Activated CD4-positive, alpha-beta T cell treated with anti-CD3 and anti-CD28 coated beads for 48 hours (primary cell): Measurements from ENCODE around the gene AOC1.
"Not testable (repeated sequence)": the region's sequence is repeated elsewhere in the genome, so short reads cannot be mapped to it uniquely, and the experiment has no call there.

Source experiments
- DNase-seq: peaks from one replicate; pipeline ENCODE4 v3.0.0-alpha.2; 2020

The AOC1 gene, protein sequence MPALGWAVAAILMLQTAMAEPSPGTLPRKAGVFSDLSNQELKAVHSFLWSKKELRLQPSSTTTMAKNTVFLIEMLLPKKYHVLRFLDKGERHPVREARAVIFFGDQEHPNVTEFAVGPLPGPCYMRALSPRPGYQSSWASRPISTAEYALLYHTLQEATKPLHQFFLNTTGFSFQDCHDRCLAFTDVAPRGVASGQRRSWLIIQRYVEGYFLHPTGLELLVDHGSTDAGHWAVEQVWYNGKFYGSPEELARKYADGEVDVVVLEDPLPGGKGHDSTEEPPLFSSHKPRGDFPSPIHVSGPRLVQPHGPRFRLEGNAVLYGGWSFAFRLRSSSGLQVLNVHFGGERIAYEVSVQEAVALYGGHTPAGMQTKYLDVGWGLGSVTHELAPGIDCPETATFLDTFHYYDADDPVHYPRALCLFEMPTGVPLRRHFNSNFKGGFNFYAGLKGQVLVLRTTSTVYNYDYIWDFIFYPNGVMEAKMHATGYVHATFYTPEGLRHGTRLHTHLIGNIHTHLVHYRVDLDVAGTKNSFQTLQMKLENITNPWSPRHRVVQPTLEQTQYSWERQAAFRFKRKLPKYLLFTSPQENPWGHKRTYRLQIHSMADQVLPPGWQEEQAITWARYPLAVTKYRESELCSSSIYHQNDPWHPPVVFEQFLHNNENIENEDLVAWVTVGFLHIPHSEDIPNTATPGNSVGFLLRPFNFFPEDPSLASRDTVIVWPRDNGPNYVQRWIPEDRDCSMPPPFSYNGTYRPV

DNA sequence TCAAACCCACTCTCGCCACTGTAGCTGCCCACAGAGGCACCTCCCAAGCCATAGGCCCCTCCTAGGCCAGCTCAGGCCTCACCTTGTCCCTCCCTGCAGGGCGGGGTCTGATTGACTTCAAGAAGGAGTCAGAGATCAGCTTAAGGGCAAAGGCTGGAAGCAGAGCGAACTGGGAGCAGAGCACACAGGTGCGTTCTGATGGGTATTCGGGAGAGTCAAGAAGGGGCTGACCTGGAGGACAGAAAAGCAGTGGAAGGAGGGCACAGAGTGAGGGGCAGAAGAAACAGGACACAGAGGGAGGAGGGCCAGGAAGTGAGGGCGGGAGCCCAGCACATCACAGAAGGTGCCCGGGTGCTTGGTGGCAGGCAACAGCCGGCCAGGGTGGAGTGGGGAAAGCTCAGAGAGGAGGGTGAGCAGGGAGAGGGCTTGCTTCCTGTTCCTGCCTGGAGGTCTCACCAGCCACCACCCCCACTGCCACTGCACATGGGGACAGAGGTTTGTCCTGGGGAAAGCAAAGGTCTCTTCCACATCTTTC is at the start of gene AOC1:
Gene AOC1, plus strand, starts transcription at position 147 of the 535 bp plus-strand sequence. CDS start 3,954 bp downstream, outside the sequence.
- DNase-seq: no peak

DNA sequence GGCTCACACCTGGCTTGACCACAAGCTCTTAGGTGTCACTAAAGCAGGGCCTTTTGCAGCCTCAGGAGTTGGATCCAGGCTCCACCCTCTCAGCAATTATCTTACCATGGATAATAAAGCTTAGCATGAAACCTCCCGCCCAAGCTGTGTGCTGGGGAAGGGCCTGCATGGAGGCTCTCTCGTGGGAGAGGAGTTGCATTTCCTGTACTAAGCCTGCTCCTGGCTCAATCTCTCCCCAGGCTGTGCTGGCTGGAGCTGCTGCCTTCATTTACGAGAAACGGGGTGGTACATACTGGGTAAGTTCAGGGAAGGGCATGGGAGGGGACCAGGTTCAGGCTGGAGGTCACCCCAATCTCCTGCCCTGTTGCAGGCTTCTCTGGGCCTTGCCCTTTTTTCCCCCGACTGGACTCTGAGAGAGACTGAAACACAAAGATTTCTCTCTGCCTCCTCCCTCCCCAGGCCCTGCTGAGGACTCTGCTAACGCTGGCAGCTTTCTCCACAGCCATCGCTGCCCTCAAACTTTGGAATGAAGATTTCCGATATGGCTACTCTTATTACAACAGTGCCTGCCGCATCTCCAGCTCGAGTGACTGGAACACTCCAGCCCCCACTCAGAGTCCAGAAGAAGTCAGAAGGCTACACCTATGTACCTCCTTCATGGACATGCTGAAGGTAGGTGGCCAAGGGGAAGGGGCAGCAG is 49.0 kb upstream of the AOC1 start:
- no peak for DNase-seq

DNA sequence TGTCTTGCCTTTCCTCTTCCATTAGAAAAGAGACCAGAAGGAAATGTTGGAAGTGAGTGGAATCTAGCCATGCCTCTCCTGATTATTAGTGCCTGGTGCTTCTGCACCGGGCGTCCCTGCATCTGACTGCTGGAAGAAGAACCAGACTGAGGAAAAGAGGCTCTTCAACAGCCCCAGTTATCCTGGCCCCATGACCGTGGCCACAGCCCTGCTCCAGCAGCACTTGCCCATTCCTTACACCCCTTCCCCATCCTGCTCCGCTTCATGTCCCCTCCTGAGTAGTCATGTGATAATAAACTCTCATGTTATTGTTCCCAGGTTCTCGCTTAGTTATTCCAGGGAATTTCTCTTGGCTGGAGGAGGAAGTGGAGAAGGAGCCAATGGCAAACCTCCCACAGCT is 47.5 kb upstream of the AOC1 start:
- DNase-seq: no peak

DNA sequence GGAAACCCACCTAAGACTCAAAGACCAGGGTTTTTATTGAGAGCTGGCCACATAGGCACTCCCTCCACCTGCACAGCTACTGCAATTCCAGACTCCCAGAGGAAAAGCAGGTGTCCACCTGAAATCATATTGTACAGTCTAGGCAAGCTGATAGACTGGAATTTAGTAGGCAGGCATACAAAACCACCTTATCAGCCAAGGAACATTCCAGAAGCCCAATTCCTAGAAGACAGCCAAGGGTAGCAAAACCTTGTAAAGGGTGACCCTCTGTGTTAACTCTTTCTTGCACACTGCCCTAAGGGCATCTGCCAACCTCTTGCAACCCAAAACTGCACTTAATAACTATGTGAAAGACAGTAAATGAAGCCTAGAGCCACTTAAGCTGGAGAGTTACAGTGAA is 46.5 kb upstream of the AOC1 start:
- no peak for DNase-seq

DNA sequence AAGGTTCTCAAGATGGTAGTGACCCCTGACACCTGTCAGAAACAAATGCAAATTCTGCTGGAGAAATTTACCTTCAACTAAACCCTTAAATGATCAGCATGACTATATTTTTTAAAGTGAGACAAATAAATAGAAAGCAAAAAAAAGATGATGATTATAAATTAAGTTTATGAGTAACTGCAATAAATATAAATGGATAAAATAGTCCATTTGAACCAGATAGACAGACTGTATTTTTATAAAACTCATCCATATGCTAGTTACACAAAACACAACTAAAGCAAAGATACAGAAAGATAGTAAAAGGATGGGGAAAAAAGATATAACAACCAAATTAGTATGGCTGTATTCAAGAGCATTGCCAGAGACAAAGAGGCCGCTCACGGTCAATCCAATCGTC is 45.9 kb upstream of the AOC1 start:
- DNase-seq: no peak

DNA sequence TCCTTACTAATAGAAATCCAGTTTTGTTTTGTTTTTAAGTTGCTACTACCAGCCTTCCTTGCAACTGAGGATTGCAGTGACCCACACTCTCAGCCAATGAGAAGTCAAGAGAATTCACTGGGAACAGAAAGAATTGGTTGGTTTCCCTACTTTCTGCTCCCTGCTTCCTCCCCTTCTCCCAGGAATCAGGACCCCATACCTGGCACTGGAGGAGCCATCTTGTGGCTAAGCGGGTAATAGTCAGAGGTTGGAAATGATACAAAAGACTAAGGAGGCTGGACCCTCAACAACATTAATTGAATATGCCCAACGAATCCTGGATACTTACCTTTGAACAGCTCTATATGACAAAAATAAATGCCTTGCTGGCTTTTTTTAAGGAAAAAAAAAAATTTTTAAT is 45.5 kb upstream of the AOC1 start:
- no peak for DNase-seq

DNA sequence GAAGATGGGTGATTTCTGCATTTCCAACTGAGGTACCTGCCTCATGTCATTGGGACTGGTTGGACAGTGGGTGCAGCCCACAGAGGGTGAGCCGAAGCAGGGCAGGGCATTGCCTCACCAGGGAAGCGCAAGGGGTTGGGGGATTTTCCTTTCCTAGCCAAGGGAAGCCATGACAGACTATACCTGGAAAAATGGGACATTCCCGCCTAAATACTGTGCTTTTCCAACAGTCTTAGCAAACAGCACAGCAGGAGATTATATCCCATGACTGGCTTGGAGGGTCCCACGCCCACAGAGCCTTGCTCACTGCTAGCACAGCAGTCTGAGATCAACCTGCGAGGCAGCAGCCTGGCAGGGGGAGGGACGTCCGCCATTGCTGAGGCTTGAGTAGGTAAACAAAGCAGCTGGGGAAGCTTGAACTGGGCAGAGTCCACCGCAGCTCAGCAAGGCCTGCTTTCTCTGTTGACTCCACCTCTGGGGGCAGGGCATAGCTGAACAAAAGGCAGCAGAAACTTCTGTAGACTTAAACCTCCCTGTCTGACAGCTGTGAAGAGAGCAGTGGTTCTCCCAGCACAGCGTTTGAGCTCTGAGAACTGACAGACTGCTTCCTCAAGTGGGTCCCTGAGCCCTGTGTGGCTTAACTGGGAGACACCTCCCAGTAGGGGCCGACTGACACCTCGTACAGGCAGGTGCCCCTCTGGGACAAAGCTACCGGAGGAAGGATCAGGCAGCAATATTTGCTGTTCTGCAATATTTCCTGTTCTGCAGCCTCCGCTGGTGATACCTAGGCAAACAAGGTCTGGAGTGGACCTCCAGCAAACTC is 44.5 kb upstream of the AOC1 start:
- not testable (repeated sequence) for DNase-seq

DNA sequence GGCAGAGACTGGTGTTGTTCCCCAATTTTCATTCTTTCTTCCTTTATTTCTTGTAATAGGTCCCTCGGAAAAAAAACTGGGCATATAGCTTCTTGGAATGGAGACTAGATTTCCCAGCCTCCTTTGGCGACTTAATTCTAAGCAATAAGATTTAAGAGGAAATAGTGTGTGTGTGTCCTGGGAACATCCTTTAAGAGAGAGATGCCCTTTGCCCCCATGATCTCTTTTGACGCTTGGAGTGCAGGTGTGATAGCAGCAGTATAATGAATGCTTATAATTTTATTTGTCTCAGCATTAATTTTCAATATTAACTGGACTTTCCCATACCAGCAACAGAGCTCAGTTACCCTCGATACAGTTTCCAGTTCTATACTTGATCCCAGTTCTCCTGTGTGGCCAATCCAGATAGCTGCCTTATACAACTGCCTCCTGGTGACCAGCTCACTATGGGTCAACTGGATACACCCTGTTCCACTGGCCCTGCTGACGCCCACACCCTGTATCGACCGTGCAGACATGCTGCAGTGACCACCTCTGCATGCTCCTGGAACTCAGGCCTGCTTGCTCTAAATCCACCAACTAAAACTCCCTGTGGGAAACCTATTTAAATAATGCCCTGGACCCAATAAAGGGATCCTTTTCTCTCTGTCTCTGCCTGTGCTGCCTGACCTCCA is 37.9 kb upstream of the AOC1 start:
- DNase-seq: no peak

DNA sequence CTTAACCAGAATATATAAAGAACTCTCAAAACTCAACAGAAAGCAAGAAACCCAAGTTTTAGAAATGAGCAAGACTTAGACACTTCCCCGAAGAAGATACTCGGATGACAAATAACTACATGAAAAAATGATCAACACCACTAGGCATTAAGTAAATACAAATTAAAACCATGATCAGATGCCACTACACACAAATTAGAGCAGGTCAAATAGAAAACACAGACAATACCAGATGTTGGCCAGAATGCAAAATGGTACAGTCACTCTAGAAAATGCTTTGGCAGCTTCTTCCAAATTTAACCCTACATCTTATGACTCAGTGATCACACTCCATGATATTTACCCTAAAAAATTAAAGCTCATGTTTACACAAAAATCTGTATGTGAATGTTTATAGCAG is 33.3 kb upstream of the AOC1 start:
- DNase-seq: no peak

DNA sequence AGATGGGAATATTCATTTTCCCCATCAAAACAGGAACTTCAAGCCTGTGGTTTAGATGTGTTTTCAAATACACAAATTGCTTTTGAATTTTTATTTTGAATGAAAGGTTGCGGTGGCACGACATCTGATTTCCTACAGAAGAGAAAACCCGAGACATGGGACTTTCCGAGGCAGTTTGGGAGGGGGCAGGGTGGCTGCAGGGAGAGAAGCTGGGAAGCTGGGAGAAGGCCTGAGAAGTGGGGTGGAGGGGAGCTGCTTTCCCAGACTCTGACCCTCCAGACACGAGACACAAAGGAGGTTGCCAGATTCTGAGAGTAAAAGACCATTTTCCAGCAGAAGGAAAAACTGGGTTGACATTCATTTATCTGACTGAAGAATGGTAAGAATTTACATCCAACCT is 32.2 kb upstream of the AOC1 start:
- no peak for DNase-seq

DNA sequence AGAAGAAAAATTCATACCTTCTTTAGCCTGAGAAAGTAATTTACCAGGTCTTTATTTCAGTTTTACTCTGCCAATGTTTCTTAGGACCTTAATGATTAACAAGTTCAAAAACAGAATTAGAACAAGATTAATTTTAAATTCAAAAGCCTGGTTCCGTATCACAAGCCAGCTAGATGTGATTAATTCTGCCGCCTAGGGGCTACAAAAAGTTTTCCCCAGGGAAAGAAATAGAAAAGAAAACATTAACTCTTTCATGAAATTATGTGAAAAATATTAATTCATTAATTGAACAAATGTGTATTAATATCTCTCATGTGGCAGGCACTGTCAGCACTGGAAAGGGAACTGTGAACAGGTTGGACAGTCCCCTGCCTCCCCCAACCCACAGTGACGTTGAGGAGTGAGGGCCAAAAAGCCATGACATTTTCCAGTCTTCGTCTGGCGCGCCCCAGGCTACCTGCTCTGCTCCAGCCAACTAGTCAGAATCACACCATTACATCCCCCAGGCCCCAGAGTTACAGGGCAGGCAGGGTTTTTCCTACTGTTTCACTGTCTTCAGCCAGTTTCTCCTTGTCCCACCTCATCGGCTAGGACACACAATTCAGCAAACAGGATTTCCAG is 31.6 kb upstream of the AOC1 start:
- DNase-seq: no peak

DNA sequence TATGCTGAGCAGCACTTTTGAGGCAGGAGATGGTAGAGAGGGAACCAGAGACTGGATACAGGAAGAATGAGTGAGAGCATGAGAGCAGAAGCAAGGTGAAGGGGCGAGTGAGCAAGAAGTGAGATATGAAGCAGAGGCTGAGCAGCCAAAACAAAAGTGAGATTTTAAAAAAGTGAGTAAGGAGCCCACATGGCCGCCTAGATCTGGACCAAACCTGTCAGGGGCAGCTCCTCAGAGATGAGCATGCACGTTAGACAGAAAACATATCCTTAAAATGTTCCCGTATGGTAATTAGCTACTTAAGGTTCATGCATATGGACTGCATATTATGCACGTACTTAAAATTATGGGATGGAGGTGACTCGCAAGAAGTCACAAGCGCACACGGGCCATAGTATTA is 29.3 kb upstream of the AOC1 start:
- no peak for DNase-seq

DNA sequence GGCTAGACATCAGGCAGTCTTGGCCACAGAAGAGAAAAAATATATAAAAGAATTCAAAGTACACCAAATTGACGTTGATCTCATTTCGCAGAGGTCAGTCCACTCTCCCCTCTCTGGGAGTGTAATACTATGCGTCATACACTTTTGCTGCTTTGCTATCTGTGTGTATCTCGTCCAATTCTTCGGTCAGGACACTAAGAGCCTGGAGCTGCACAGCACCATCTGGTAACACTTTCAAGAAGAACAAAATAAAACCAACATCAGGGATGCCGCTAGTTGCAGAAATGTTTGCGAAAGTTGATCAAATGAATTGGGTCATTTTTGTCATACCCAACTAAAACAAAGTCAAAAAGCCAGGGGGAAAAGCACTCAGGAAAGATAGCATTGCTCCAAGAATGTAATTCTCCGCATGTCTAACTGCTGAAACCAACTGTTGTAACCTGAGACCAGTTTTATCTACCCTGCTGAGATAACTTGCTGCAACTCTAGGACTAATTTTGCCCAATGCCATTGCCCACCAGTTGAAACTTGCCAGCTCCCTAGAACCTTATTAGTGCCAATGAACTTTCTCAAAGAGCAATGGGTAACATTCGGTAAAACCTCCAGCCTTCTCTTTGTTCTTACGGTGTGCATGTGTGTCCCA is 28.7 kb upstream of the AOC1 start:
- DNase-seq: no peak

DNA sequence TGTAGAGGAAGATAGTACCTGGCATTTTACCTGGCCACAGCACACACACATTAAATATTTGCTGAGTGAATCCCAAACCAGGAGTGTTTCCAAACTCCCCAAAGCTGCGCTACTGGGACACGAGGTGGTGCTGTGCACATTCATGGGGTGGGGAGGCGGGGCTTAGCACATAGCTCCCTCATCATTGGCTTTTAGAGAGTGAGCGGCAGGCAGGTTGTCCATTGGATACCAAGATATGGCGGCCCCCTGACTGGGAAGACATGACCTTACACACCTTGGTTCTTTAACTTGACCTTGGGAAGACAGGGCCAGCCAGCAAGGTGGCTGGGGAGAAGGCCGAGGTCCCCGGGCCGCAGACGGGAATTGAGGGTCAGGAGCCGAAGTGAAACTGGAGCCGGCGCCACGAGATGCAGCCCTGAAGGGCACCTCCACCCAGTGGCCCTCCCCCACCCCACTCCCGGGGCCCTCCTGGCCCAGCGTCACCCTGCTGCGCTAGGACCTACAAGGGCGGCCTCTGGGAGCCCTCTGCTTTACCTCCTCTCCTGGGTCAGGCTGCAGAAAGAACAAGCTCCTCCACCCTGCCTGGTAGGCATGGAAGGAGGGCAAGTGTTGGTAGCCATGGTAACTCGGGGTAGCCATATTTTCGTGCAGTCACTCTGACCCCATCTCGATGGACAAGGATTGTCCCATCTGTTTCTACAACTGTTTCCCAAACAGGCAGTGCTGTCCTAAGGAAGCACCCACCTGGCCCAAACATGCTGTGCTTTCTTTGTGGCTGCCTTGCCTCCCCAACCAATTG is 27.7 kb upstream of the AOC1 start:
- no peak for DNase-seq

DNA sequence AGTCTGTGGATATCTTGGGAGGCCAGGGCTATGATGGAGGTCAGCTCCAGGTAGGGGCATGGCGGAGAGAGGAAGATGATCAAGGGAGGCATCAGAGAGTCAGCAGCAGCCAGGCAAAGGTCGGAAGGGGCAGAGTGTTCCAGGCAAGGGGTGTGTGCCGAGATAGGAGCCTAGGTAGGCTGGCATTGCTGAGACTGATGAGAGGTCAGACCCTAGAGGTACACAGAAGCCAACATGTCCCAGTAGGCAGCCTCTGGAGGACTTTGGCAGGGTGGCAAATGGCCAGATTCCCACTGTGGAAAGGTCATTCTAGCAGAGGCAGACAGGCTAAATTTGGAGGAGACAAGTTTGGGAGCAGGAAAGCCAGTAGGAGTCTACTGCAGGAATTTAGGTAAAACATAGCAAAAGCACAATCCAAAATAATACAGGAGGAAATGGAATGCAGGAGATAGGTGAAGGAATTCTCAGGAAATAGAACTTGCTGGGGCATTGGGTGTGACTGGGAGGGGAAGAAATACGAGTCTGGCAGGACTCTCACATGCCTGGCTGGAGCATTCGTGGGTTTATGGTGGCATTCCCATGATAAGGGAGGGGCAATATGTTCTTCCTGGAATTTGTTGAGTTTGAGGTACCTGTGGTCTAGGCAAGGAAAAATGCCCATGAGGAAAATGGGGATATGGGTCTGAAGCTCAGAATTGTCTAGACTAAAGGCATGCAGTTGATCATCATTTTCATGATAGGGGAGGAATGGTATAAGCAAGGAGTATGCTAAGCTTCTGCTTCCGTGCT is 26.1 kb upstream of the AOC1 start:
- DNase-seq: no peak

DNA sequence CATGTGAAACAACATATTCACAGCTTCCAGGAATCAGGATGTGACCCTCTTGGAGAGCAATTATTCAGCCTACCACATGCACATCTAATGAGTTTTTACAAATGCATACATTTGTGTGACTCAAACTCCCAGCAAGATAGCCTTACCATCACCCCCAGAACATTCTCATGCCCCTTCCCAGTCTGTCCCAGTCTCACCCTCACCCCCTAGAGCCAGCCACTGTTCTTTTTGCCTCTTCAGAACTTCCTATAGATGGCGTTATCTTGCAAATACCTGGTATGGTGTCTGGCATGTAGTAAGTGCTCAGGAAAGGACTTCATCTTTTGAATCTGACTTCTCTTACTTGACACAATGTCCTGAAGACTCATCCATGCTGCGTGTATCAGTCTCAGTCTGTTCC is 23.9 kb upstream of the AOC1 start:
- no peak for DNase-seq

DNA sequence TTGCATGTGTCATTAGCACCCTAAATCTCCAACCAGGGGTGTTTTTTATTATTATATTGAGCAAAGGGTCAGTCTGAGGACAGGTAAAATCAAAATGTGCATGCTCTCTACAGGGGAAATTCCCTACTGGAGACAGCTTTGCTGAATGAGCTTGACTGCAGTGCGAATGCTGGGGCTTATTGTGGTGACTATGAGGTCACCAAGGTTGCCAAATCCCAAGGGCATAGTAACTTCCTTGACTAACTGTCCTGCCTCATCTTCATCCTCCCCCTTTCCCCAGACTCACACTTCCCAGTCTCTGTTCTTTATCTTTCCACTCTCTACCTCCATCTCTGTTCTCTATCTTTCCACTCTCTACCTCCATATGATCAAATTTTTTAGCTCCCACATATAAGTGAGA is 22.9 kb upstream of the AOC1 start:
- no peak for DNase-seq

DNA sequence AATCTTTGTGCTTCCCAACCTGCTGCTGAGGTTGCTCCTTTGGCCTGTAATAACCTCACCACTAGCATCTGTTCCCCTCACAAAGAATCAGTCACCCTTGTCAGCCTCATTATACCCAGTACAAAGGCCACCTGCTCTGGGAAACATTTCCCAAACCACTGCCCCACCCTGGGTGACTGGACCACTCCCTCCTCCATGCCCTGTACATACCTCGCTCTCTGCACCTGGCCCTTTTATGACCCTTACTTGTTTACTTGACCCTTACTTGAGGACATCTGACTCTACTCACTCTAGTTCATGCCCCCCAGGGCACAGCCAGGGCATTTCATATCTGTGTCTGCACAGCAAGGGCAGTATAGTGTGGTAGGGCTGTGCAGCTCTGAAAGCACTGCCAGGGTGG is 21.4 kb upstream of the AOC1 start:
- no peak for DNase-seq

DNA sequence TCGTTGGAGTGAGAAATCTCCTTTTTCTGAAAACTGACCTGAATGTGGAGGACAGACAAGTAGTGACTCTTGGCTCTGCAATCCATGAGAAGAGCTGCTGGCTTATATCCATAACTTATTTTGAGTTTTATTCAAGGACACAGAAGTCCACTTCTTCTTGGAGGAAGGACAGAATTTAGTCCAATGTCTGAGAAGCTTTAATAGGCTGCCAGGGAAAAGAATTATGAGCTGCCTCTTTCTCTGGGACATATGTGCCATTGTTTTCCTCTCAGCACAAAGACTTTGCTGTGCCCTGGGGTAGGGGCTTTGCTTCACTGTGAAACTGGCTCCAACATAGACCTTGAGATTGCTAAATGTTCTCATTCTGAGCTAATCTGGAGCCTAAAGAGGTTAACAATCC is 20.5 kb upstream of the AOC1 start:
- DNase-seq: no peak
